Vagina (tissue), 2 donors: Measurements from ENCODE around the gene CD1C. TPM values are rescaled to one million over a fixed set of nuclear protein-coding genes. Genes with fewer than 3 reads are reported as not detected.

Source experiments
- DNase-seq, 2 donors: peaks; one replicate each; pipeline ENCODE4 v3.0.0-alpha.2; 2017; ENCODE audit errors: extremely low spot score in 2 of 2
- H3K27ac ChIP-seq: fragments of 200-600 bp; sonication (generic); one replicate; pipeline ENCODE4 v1.5.1; 2019
- H3K27me3 ChIP-seq: fragments of 200-600 bp; sonication (generic); one replicate; pipeline ENCODE4 v1.5.1; 2019
- H3K36me3 ChIP-seq, 2 donors: fragments of 200-600 bp; sonication (generic); one replicate each; pipeline ENCODE4 v1.5.1; 2017 to 2019
- H3K4me1 ChIP-seq: fragments of 200-600 bp; sonication (generic); one replicate; pipeline ENCODE4 v1.5.1; 2019
- H3K4me3 ChIP-seq, 2 donors: fragments of 200-600 bp; sonication (generic); 1 replicate in 1 of 2; 2 replicates in 1 of 2; pipeline ENCODE4 v1.5.1; 2016 to 2019
- H3K9me3 ChIP-seq: fragments of 200-600 bp; sonication (generic); one replicate; pipeline ENCODE4 v1.5.1; 2019
- CTCF ChIP-seq, 3 experiments: fragments of 450-650 bp in 2 of 3; fragments of 200-600 bp in 1 of 3; sonication (generic) in 1 of 3; IDR thresholded peaks; one replicate each; pipeline ENCODE4 v1.5.1; 2017 to 2019; ENCODE audit warnings: antibody characterized with exemption in 3 of 3, mild to moderate bottlenecking in 2 of 3, moderate library complexity in 2 of 3
- POLR2A ChIP-seq, 2 donors: fragments of 450-650 bp; IDR thresholded peaks; one replicate each; pipeline ENCODE4 v1.6.1; 2017; ENCODE audit warnings: antibody characterized with exemption in 2 of 2, mild to moderate bottlenecking in 2 of 2, moderate library complexity in 2 of 2
- POLR2AphosphoS5 ChIP-seq, 2 donors: sonication (generic); formaldehyde crosslinking; IDR thresholded peaks; one replicate each; pipeline ENCODE4 v1.9.0; 2017; ENCODE audit warnings: antibody characterized with exemption in 2 of 2, mild to moderate bottlenecking in 2 of 2, low read depth in 1 of 2; ENCODE audit not compliant: insufficient read depth in 1 of 2
- intact Hi-C: fragments of 100-400 bp; cut with DNase I; formaldehyde crosslinking; loops from one replicate; pipeline ENCODE4 v1.15.1; 2023
- total RNA-seq: library from RNA; depleted of rRNA; stranded (reverse); fragments of >200 nt; gene quantifications from one replicate; pipeline ENCODE4 v1.2.3, GENCODE V29; 2016

The CD1C gene
- total RNA-seq, 1 donor from 2014 or later = 9.6 TPM

GRCh38 chr1:158295791-158296190, 6.1 kb downstream of the CD1C start:
- Histone ChIP-seq H3K9me3 (no peaks in the 10 kb centered on the region), H3K4me1 (no peaks in the 10 kb centered on the region), H3K4me3 (no peak overlapping the region), H3K36me3 (no peaks in the 10 kb centered on the region), H3K27ac (no peak overlapping the region), H3K27me3 (no peaks in the 10 kb centered on the region)
- TF ChIP-seq CTCF (IDR thresholded peaks at IDR 0.05) (no peak), POLR2A (IDR thresholded peaks at IDR 0.05) (no peak), POLR2AphosphoS5 (IDR thresholded peaks at IDR 0.05; ENCODE audit: insufficient read depth in 1 of 2, low read depth in 1 of 2) (no peak)
- DNase-seq = no peak
- intact Hi-C loops = no loop called here

- no peak for DNase-seq
- Histone ChIP-seq H3K27me3 (no peaks in the 10 kb centered on the region), H3K36me3 (no peaks in the 10 kb centered on the region), H3K9me3 (no peaks in the 10 kb centered on the region), H3K27ac (no peak overlapping the region), H3K4me3 (no peak overlapping the region), H3K4me1 (no peaks in the 10 kb centered on the region)
- intact Hi-C loops = no loop called here
- TF ChIP-seq POLR2A (IDR thresholded peaks at IDR 0.05) (no peak), CTCF (IDR thresholded peaks at IDR 0.05) (no peak), POLR2AphosphoS5 (IDR thresholded peaks at IDR 0.05; ENCODE audit: insufficient read depth in 1 of 2, low read depth in 1 of 2) (no peak)
Measured at GRCh38 chr1:158310623-158311022, 20.9 kb downstream of the CD1C start.

- H3K4me1 ChIP-seq = no peaks in the 10 kb centered on the region
- no peaks in the 10 kb centered on the region for H3K9me3 ChIP-seq
- intact Hi-C loops = no loop called here
- no peaks in the 10 kb centered on the region for H3K27me3 ChIP-seq
- no peaks in the 10 kb centered on the region for H3K36me3 ChIP-seq
- no peak overlapping the region for H3K4me3 ChIP-seq
- no peak overlapping the region for H3K27ac ChIP-seq
- TF ChIP-seq POLR2AphosphoS5 (IDR thresholded peaks at IDR 0.05; ENCODE audit: insufficient read depth in 1 of 2, low read depth in 1 of 2) (no peak), CTCF (IDR thresholded peaks at IDR 0.05) (no peak), POLR2A (IDR thresholded peaks at IDR 0.05) (no peak)
- DNase-seq = no peak
Measured at GRCh38 chr1:158311066-158311465, 21.3 kb downstream of the CD1C start.

GRCh38 chr1:158323866-158324265, 34.1 kb downstream of the CD1C start:
- no peaks in the 10 kb centered on the region for H3K27me3 ChIP-seq
- H3K4me1 ChIP-seq = no peaks in the 10 kb centered on the region
- intact Hi-C loops = no loop called here
- no peak overlapping the region for H3K4me3 ChIP-seq
- H3K36me3 ChIP-seq = no peaks in the 10 kb centered on the region
- TF ChIP-seq CTCF (IDR thresholded peaks at IDR 0.05) (no peak), POLR2AphosphoS5 (IDR thresholded peaks at IDR 0.05; ENCODE audit: insufficient read depth in 1 of 2, low read depth in 1 of 2) (no peak), POLR2A (IDR thresholded peaks at IDR 0.05) (no peak)
- H3K9me3 ChIP-seq = no peaks in the 10 kb centered on the region
- DNase-seq = no peak
- no peak overlapping the region for H3K27ac ChIP-seq

- H3K27me3 ChIP-seq = no peaks in the 10 kb centered on the region
- no peak for DNase-seq
- H3K27ac ChIP-seq = no peak overlapping the region
- H3K4me1 ChIP-seq = no peaks in the 10 kb centered on the region
- intact Hi-C loops = no loop called here
- TF ChIP-seq CTCF (IDR thresholded peaks at IDR 0.05) = no peak
- TF ChIP-seq POLR2AphosphoS5 (IDR thresholded peaks at IDR 0.05; ENCODE audit: insufficient read depth in 1 of 2, low read depth in 1 of 2) = no peak
- TF ChIP-seq POLR2A (IDR thresholded peaks at IDR 0.05) = no peak
- H3K36me3 ChIP-seq = no peaks in the 10 kb centered on the region
- H3K4me3 ChIP-seq = no peak overlapping the region
- no peaks in the 10 kb centered on the region for H3K9me3 ChIP-seq
Measured at GRCh38 chr1:158324395-158324794, 34.7 kb downstream of the CD1C start.
